ENCODE data around the gene KCNIP3.
"Not testable (repeated sequence)": the region's sequence is repeated elsewhere in the genome, so short reads cannot be mapped to it uniquely, and the experiment has no call there.

The KCNIP3 gene

GRCh38 chr2:95268211-95269035 lies 28.7 kb upstream of the KCNIP3 start:
- H2AFZ ChIP-seq (ENCODE audit: low read length, unreplicated experiment) = no peak overlapping the region
- H3K79me2 ChIP-seq (ENCODE audit: control insufficient read depth, insufficient read depth, low read length, unreplicated experiment) = no peaks in the 10 kb centered on the region
- H3K36me3 ChIP-seq (ENCODE audit: insufficient read depth, low read length) = no peaks in the 10 kb centered on the region
- no peak overlapping the region for H3K27ac ChIP-seq (ENCODE audit: low read depth, low read length)
- no peaks in the 10 kb centered on the region for H3K4me1 ChIP-seq (ENCODE audit: control insufficient read depth, insufficient read depth, low read length, unreplicated experiment)
- peaks cover 16% of the 10 kb centered on the region for H3K27me3 ChIP-seq (ENCODE audit: insufficient read depth, low read length)
- H3K4me3 ChIP-seq (ENCODE audit: low read depth, low read length) = no peak overlapping the region

GRCh38 chr2:95269036-95269680 lies 28.0 kb upstream of the KCNIP3 start:
- no peak overlapping the region for H3K27ac ChIP-seq (ENCODE audit: low read depth, low read length)
- no peak overlapping the region for H2AFZ ChIP-seq (ENCODE audit: low read length, unreplicated experiment)
- H3K36me3 ChIP-seq (ENCODE audit: insufficient read depth, low read length) = no peaks in the 10 kb centered on the region
- H3K27me3 ChIP-seq (ENCODE audit: insufficient read depth, low read length) = peaks cover 16% of the 10 kb centered on the region
- H3K4me1 ChIP-seq (ENCODE audit: control insufficient read depth, insufficient read depth, low read length, unreplicated experiment) = no peaks in the 10 kb centered on the region
- no peak overlapping the region for H3K4me3 ChIP-seq (ENCODE audit: low read depth, low read length)
- H3K79me2 ChIP-seq (ENCODE audit: control insufficient read depth, insufficient read depth, low read length, unreplicated experiment) = no peaks in the 10 kb centered on the region

- H3K4me3 ChIP-seq (ENCODE audit: low read depth, low read length); H3K79me2 ChIP-seq (ENCODE audit: control insufficient read depth, insufficient read depth, low read length, unreplicated experiment); H3K36me3 ChIP-seq (ENCODE audit: insufficient read depth, low read length); H3K27ac ChIP-seq (ENCODE audit: low read depth, low read length); H3K4me1 ChIP-seq (ENCODE audit: control insufficient read depth, insufficient read depth, low read length, unreplicated experiment); H2AFZ ChIP-seq (ENCODE audit: low read length, unreplicated experiment): not testable (repeated sequence)
- H3K27me3 ChIP-seq (ENCODE audit: insufficient read depth, low read length) = peaks cover 16% of the 10 kb centered on the region
Observed at GRCh38 chr2:95269745-95270144, 27.4 kb upstream of the KCNIP3 start.

- Histone ChIP-seq H3K36me3 (ENCODE audit: insufficient read depth, low read length) (no peaks in the 10 kb centered on the region), H2AFZ (ENCODE audit: low read length, unreplicated experiment) (no peak overlapping the region), H3K79me2 (ENCODE audit: control insufficient read depth, insufficient read depth, low read length, unreplicated experiment) (no peaks in the 10 kb centered on the region), H3K27ac (ENCODE audit: low read depth, low read length) (no peak overlapping the region), H3K27me3 (ENCODE audit: insufficient read depth, low read length) (peaks cover 11% of the 10 kb centered on the region), H3K4me1 (ENCODE audit: control insufficient read depth, insufficient read depth, low read length, unreplicated experiment) (no peaks in the 10 kb centered on the region), H3K4me3 (ENCODE audit: low read depth, low read length) (no peak overlapping the region)
Observed at GRCh38 chr2:95270541-95271081, 26.5 kb upstream of the KCNIP3 start.

GRCh38 chr2:95271381-95271971 lies 25.7 kb upstream of the KCNIP3 start:
- Histone ChIP-seq H3K36me3 (ENCODE audit: insufficient read depth, low read length) (no peaks in the 10 kb centered on the region), H3K27ac (ENCODE audit: low read depth, low read length) (no peak overlapping the region), H3K4me3 (ENCODE audit: low read depth, low read length) (no peak overlapping the region), H3K4me1 (ENCODE audit: control insufficient read depth, insufficient read depth, low read length, unreplicated experiment) (no peaks in the 10 kb centered on the region), H3K27me3 (ENCODE audit: insufficient read depth, low read length) (peaks cover 6% of the 10 kb centered on the region; the same call in 1 of the 2 replicates), H2AFZ (ENCODE audit: low read length, unreplicated experiment) (no peak overlapping the region), H3K79me2 (ENCODE audit: control insufficient read depth, insufficient read depth, low read length, unreplicated experiment) (no peaks in the 10 kb centered on the region)

GRCh38 chr2:95272299-95272751 lies 24.8 kb upstream of the KCNIP3 start:
- H3K27me3 ChIP-seq (ENCODE audit: insufficient read depth, low read length) = no peaks in the 10 kb centered on the region
- no peak overlapping the region for H3K27ac ChIP-seq (ENCODE audit: low read depth, low read length)

GRCh38 chr2:95272781-95273180 lies 24.4 kb upstream of the KCNIP3 start:
- no peak overlapping the region for H3K4me3 ChIP-seq (ENCODE audit: low read depth, low read length)
- H2AFZ ChIP-seq (ENCODE audit: low read length, unreplicated experiment) = no peak overlapping the region
- H3K27ac ChIP-seq (ENCODE audit: low read depth, low read length) = no peak overlapping the region
- H3K36me3 ChIP-seq (ENCODE audit: insufficient read depth, low read length) = no peaks in the 10 kb centered on the region
- no peaks in the 10 kb centered on the region for H3K79me2 ChIP-seq (ENCODE audit: control insufficient read depth, insufficient read depth, low read length, unreplicated experiment)
- H3K27me3 ChIP-seq (ENCODE audit: insufficient read depth, low read length) = no peaks in the 10 kb centered on the region
- peaks cover 7% of the 10 kb centered on the region for H3K4me1 ChIP-seq (ENCODE audit: control insufficient read depth, insufficient read depth, low read length, unreplicated experiment)

More at GRCh38 chr2:95272299-95272751, 24.8 kb upstream of the KCNIP3 start:
- Histone ChIP-seq H3K36me3 (ENCODE audit: insufficient read depth, low read length) (no peaks in the 10 kb centered on the region), H3K4me3 (ENCODE audit: low read depth, low read length) (no peak overlapping the region), H3K79me2 (ENCODE audit: control insufficient read depth, insufficient read depth, low read length, unreplicated experiment) (no peaks in the 10 kb centered on the region), H3K4me1 (ENCODE audit: control insufficient read depth, insufficient read depth, low read length, unreplicated experiment) (peaks cover 2% of the 10 kb centered on the region), H2AFZ (ENCODE audit: low read length, unreplicated experiment) (no peak overlapping the region)

- H3K27ac ChIP-seq (ENCODE audit: low read depth, low read length) = no peak overlapping the region
- H3K79me2 ChIP-seq (ENCODE audit: control insufficient read depth, insufficient read depth, low read length, unreplicated experiment) = no peaks in the 10 kb centered on the region
- H3K4me3 ChIP-seq (ENCODE audit: low read depth, low read length) = no peak overlapping the region
- no peaks in the 10 kb centered on the region for H3K27me3 ChIP-seq (ENCODE audit: insufficient read depth, low read length)
- H2AFZ ChIP-seq (ENCODE audit: low read length, unreplicated experiment) = no peak overlapping the region
- peaks cover 16% of the 10 kb centered on the region for H3K4me1 ChIP-seq (ENCODE audit: control insufficient read depth, insufficient read depth, low read length, unreplicated experiment)
- H3K36me3 ChIP-seq (ENCODE audit: insufficient read depth, low read length) = no peaks in the 10 kb centered on the region
Observed at GRCh38 chr2:95273566-95274290, 23.4 kb upstream of the KCNIP3 start.

- no peak within 1 kb of the TSS for H3K27ac ChIP-seq (ENCODE audit: low read depth, low read length)
- H3K36me3 ChIP-seq (ENCODE audit: insufficient read depth, low read length) = no peaks in the 10 kb centered on the region
- no peak within 1 kb of the TSS for H3K4me3 ChIP-seq (ENCODE audit: low read depth, low read length)
- H3K4me1 ChIP-seq (ENCODE audit: control insufficient read depth, insufficient read depth, low read length, unreplicated experiment) = peaks cover 17% of the 10 kb centered on the region
- no peaks in the 10 kb centered on the region for H3K79me2 ChIP-seq (ENCODE audit: control insufficient read depth, insufficient read depth, low read length, unreplicated experiment)
- H3K27me3 ChIP-seq (ENCODE audit: insufficient read depth, low read length) = no peaks in the 10 kb centered on the region
- H2AFZ ChIP-seq (ENCODE audit: low read length, unreplicated experiment) = no peak within 1 kb of the TSS
Observed at GRCh38 chr2:95274291-95275150, 22.6 kb upstream of the KCNIP3 start, which contains the start of gene PROM2. PROM2 (plus strand) TSS chr2:95274449; CDS start chr2:95274586, 137 bp downstream.
